HG03108 (cell line): ENCODE results near the gene SFMBT2.

Experiments
- ATAC-seq: cut with Tn5 transposase; IDR thresholded peaks from one replicate; pipeline ENCODE4 v1.9.1; 2021; ENCODE audit warnings: moderate library complexity; ENCODE audit not compliant: unreplicated experiment

SFMBT2 gene

GRCh38 chr10:7410862-7411670, at the start of gene SFMBT2:
SFMBT2 (minus strand) TSS chr10:7411034; CDS start chr10:7381898, 29,136 bp downstream.
- ATAC-seq, result peak; percentile 42

GRCh38 chr10:7460006-7460405, 49.2 kb upstream of the SFMBT2 start:
- ATAC-seq, result no peak

DNA sequence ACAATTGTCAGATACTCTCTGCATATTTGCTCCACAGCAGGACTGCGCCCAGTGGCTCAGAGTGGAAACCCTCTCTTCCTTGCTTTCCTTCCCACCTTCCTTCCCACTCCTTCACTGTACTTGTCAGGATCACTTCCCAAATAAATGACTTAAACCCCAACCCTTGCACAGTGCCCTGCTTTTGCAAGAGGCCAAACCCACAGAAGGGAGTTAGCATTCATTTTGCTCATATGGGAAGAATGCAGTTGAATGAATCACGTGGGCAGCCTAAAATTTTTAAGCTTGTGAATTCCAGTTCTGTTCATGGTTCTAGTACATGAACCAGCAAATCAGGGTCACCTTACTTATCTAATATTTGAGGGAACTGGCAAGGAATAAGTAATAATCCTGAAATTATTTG, 47.7 kb upstream of the SFMBT2 start:
- no peak for ATAC-seq

- no peak for ATAC-seq
These were observed 46.9 kb upstream of the SFMBT2 start for GRCh38 chr10:7457478-7458316.

GRCh38 chr10:7449063-7449695, 38.3 kb upstream of the SFMBT2 start:
- ATAC-seq, result no peak

DNA sequence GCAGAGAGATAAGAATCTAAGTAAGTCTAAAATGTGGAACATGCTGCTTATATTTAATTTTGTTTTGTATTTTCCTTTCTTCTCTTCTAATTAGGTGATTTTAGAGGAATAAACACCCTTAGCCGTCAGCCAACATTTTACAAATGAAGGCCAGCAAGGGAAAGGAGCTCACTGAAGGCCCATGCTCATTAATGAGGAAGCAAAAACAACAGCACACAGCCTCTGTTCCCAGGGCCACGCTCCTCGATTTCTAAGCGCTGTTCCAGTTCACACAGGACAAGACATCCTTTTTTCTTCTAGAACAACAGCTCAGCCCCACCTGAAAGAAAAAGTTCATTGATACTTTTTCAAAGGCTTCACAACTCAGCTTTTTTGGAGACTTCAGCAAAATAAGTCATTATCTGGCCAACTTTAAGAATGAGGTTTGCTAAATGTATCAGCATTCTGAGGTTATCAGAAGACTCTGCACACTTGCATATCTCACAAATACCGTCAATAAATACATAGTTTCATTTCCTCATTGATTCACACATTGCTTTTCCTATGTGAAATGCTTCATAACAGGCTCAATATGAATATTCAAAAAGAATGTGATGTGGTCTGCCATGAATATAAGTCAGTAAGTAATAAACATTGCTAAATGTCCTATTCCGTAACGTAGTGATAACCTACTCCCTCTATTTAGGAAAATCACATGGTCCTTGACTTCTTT, 34.8 kb upstream of the SFMBT2 start:
- ATAC-seq, result peak; percentile 71

DNA sequence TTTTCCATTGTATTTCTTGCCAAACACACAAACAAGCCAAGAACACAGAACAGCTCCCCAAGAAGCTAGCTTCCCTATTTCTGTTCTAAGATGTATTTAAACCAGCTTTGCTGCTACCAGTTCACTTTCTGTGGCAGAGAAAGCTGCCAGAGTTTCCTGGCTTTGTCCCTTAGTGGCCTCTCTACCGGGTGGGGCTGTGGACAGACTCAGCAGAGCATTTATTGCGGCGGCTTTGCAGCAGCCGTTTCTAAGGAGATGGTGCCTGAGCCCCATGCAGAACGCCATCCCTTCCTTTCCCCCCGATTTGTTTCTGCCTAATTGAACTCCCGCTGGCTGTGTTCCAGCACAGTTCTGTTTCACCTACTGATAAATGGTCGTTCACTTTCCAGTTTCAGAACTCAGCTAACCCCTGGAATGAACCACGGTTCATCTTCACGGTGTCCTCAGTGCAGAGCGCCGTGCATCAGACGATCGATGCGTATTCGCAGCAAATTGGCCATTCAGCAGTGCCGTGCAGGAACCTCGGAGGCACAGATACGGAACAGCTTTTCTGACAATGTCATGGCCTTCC, 33.8 kb upstream of the SFMBT2 start:
- ATAC-seq, result no peak

DNA sequence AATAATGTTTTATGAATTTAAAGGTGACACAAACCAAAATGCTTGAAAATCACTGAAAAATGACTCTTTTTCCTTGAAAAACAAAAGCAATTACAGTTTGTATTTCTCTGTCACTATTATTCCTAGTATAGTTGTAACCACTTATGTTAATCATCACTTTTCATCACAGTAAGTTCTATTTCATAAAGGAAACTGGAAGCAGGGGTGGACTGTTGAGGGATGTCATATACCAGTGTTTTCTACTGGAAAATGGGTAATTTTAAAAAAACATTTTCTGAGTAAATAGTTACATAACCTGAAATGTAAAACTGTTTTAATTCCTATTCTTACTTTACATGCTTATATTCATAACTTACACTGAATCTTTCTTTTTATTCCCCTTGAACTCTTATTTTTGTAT, 32.2 kb upstream of the SFMBT2 start:
- ATAC-seq, result no peak

GRCh38 chr10:7441403-7442147, 30.7 kb upstream of the SFMBT2 start:
- ATAC-seq, result no peak

DNA sequence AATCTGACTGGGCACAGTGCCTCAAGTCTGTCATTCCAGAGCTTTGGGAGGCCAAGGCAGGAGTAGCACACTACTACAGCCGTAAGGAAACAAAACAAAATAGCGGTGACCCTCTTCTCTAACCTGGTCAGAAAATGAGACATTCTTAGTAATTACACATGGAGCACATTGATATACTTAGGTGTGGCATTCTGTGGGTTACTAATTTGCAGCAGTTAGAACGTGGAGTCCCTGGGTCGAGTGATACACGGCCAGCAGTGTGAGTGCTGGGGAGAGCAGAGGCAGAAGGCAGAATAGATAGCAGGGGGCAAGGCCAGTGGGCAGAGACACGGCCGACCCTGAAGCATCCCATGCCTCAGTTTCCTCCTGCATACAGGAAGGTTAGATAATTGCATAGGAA, 28.9 kb upstream of the SFMBT2 start:
- no peak for ATAC-seq

DNA sequence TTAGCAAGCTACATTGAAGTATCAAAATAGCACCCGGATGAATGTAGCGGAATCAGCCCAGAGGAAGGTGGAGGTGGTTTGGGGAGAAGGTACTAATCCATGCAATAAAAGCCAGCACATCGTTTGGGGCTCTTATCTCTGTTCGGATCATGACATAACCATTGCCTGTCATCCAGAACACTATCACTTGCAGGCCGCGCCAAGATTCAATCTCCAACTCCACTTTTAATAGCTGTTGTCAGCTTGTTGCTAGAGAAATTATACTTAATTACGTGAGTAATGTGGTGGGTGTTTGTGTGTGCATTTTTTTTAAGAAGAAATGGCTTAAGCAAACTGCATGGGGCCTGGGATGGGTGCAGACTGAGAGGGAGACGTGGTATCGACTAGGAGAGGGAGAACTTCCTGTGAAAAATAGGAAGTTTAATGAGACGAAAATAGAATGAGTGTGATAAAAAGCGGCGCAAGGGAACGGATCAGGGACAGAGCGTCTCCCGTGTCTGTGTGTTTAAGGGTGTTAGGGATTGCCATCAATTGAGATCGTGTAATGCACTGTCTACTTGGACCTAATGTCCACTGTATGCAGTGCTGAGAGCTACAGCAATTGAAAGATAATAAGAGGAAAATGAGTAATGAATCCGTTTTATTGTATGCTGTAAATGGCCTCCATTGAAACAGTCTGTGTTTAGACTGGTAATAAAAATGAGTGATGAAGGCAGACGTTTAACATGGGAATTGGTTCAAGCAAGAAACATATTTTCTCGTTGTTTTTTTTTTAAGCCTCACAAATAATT, 27.6 kb upstream of the SFMBT2 start:
- no peak for ATAC-seq

- no peak for ATAC-seq
These were observed 25.8 kb upstream of the SFMBT2 start for GRCh38 chr10:7436490-7437100.

DNA sequence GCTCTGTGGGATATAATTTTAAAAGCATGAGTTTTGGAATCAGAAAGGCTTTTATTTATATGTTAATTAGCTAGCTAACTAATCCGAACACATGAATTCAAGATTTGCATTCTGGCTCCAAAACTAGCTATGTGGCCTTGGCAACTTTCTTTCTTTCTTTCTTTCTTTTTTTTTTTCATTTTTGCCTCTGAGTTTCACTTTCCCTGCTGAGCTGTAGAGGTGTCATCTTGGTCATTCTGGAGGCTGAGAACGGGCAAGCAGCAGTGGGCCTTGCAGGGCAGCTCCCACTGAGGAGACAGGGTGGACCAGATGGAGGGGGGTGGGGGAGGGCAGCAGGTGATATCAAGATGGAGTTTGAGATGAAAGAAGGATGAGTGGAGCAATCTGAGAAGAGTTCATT, 24.8 kb upstream of the SFMBT2 start:
- peak; percentile 63 for ATAC-seq

DNA sequence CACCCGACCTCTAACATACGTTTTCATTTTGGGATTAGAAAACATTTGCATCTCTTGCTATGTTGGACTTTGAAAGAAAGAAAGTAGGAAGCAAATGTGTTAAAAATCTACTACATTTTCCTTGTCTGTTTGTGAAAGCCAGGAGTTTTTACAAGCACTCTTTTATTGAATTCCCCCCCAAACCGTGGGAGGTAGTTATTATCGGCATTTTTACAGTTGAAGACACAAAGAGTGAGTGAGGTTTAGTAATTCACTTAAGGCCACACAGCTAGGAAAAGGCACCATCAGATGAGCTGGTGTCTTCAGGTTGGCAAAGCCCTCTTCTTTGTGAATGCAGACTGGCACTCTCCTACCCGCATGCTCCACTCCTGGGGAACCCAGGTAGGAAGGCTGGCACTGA, 23.5 kb upstream of the SFMBT2 start:
- ATAC-seq, result no peak

- no peak for ATAC-seq
These were observed 23.0 kb upstream of the SFMBT2 start for GRCh38 chr10:7433861-7434260.

- no peak for ATAC-seq
These were observed 22.3 kb upstream of the SFMBT2 start for GRCh38 chr10:7432884-7433726.

DNA sequence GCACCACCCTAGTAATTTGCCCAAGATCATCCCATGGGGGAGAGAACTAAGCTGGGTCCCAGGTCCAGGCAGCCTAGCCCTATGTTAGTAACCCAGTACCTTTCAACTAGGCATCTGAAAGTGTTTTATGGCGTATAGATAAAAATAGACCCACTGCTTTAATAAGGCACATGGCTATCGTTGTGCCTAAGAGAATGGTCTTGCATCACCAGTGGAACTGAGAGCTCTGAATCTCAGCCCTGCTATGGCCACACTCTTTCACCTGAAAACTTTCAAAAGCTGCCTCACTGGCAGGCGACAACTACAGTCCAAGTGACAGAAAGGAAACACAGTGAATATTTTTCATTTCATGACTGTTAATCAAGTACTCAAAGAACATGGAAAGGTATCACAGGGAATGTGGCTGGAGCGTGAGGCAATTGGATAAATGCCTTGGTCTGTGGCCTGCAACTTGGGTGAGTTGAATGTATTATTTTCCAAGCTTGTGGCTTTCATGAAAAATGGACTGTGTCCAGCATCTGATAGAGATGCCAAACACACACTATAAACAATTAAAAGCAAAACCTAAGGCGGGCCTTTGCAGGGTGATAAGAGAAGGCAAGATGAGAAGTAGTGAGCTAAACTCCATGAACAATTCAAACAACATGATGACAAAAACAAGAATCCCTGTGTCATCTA, 18.0 kb upstream of the SFMBT2 start:
- no peak for ATAC-seq
